Measurements from ENCODE around the gene NXN. TPM values are rescaled to one million over a fixed set of nuclear protein-coding genes. Genes with fewer than 3 reads are reported as not detected.

NXN gene
- polyA plus RNA-seq, 1 of the 3 experiments (the other 2 are of a cell fraction) = 23.9 TPM

GRCh38 chr17:851924-852323, 127.7 kb downstream of the NXN start:
- Histone ChIP-seq H2AFZ (ENCODE audit: low read depth) (no peak overlapping the region), H3K79me2 (ENCODE audit: insufficient read depth) (0 out of 2 replicates have a peak, but pooled peaks cover 4% of the 10 kb centered on the region), H3K4me1 (ENCODE audit: control insufficient read depth in 1 of 2, insufficient read depth in 2 of 2, low read depth in 1 of 2, low read length in 1 of 2) (no peaks in the 10 kb centered on the region; a peak in 1 of 4 replicates), H3K27ac (ENCODE audit: low read depth in 2 of 2, low read length in 1 of 2) (no peak overlapping the region), H3K4me3 (ENCODE audit: low read depth in 2 of 2, low read length in 1 of 2) (no peak overlapping the region), H3K9me3 (no peaks in the 10 kb centered on the region), H3K9ac (no peak overlapping the region), H3K4me2 (no peak overlapping the region), H3K9me2 (no peaks in the 10 kb centered on the region), H4K20me1 (ENCODE audit: insufficient read depth) (no peaks in the 10 kb centered on the region), H3K27me3 (ENCODE audit: insufficient read depth) (peaks cover 86% of the 10 kb centered on the region), H3K36me3 (replicated peaks in 1 of 2; ENCODE audit: control insufficient read depth in 1 of 2, insufficient read depth in 2 of 2, low read length in 1 of 2) (no peaks in the 10 kb centered on the region), H3F3A (replicated peaks; ENCODE audit: insufficient read depth) (no peaks in the 10 kb centered on the region)
- DNase-seq = no peak
- WGBS (ENCODE audit: low lambda C conversion rate) = 55% methylated on average over 10 of the region's 13 CpGs
- ChIA-PET CTCF (interaction anchor here (0.8 to 1.6 kb wide), 3 partner anchors 15 to 129 kb away, joined by 3 to 5 read pairs (median 4); no protein-coding TSS in a partner anchor), POLR2A (interaction anchor here (0.6 kb wide), 1 partner anchor 8 kb away, joined by 3 read pairs; no protein-coding TSS in a partner anchor)
- TF ChIP-seq TCF12 (IDR thresholded peaks at IDR 0.05) = no peak

GRCh38 chr17:850851-851763, 128.5 kb downstream of the NXN start:
- CTCF ChIA-PET = interaction anchor here (0.8 to 1.6 kb wide), 4 partner anchors 17 to 205 kb away, joined by 3 to 4 read pairs (median 4); no protein-coding TSS in a partner anchor
- TF ChIP-seq RCOR1 (IDR thresholded peaks at IDR 0.05; ENCODE audit: low read length) (no peak), FOXM1 (IDR thresholded peaks at IDR 0.05; ENCODE audit: low read depth) (no peak), TEAD4 (IDR thresholded peaks at IDR 0.05; ENCODE audit: borderline replicate concordance, insufficient read depth) (no peak), IRF3 (IDR thresholded peaks at IDR 0.05; ENCODE audit: low read depth, low read length) (no peak), MXI1 (IDR thresholded peaks at IDR 0.05; ENCODE audit: low read depth, low read length) (no peak), GATA2 (CRISPR knock-in tag; IDR thresholded peaks at IDR 0.05) (no peak), ELF1 (IDR thresholded peaks at IDR 0.05) (no peak), PBX3 (IDR thresholded peaks at IDR 0.05) (no peak), SIN3A (IDR thresholded peaks at IDR 0.05; ENCODE audit: borderline replicate concordance, low read depth, low read length) (no peak)
- TF ChIP-seq, protein P1, sequence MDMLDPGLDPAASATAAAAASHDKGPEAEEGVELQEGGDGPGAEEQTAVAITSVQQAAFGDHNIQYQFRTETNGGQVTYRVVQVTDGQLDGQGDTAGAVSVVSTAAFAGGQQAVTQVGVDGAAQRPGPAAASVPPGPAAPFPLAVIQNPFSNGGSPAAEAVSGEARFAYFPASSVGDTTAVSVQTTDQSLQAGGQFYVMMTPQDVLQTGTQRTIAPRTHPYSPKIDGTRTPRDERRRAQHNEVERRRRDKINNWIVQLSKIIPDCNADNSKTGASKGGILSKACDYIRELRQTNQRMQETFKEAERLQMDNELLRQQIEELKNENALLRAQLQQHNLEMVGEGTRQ (IDR thresholded peaks at IDR 0.05; ENCODE audit: borderline replicate concordance, low read depth, low read length) = no peak
- no peak overlapping the region for H3K9ac ChIP-seq

More at GRCh38 chr17:850851-851763, 128.5 kb downstream of the NXN start:
- no peaks in the 10 kb centered on the region for H4K20me1 ChIP-seq (ENCODE audit: insufficient read depth)
- DNase-seq = peak; percentile 46
- no peaks in the 10 kb centered on the region for H3K36me3 ChIP-seq (replicated peaks in 1 of 2; ENCODE audit: control insufficient read depth in 1 of 2, insufficient read depth in 2 of 2, low read length in 1 of 2)
- 42% methylated on average over 25 of the region's 30 CpGs for WGBS (ENCODE audit: low lambda C conversion rate)
- no peaks in the 10 kb centered on the region for H3K9me3 ChIP-seq
- POLR2A ChIA-PET = no interaction called here
- H3K27me3 ChIP-seq (ENCODE audit: insufficient read depth) = peaks cover 86% of the 10 kb centered on the region
- no peak overlapping the region for H3K27ac ChIP-seq (ENCODE audit: low read depth in 2 of 2, low read length in 1 of 2)
- H2AFZ ChIP-seq (ENCODE audit: low read depth) = no peak overlapping the region
- no peaks in the 10 kb centered on the region; a peak in 1 of 4 replicates for H3K4me1 ChIP-seq (ENCODE audit: control insufficient read depth in 1 of 2, insufficient read depth in 2 of 2, low read depth in 1 of 2, low read length in 1 of 2)
- H3K9me2 ChIP-seq = no peaks in the 10 kb centered on the region
- H3K4me2 ChIP-seq = no peak overlapping the region
- no peak overlapping the region for H3K4me3 ChIP-seq (ENCODE audit: low read depth in 2 of 2, low read length in 1 of 2)
- H3F3A ChIP-seq (replicated peaks; ENCODE audit: insufficient read depth) = no peaks in the 10 kb centered on the region
- 0 out of 2 replicates have a peak, but pooled peaks cover 4% of the 10 kb centered on the region for H3K79me2 ChIP-seq (ENCODE audit: insufficient read depth)
